NK-92 treated with Interleukin-12 subunit alpha and Interleukin-12 subunit beta, amount 100 ng/mL, for 24 hours (cell line): ENCODE measurements around the gene ARFRP1.

Experiments
- DNase-seq: peaks from one replicate; lab custom pipeline; 2025; lab: John Stamatoyannopoulos, UW

ARFRP1 gene

GRCh38 chr20:63701329-63702035, 6.3 kb downstream of the ARFRP1 start:
- no peak for DNase-seq

GRCh38 chr20:63701051-63701328, 6.8 kb downstream of the ARFRP1 start:
- DNase-seq, result no peak

- no peak for DNase-seq
These were observed 7.4 kb downstream of the ARFRP1 start for GRCh38 chr20:63700199-63701050.

- no peak for DNase-seq
These were observed 8.1 kb downstream of the ARFRP1 start for GRCh38 chr20:63699466-63700198.

- no peak for DNase-seq
These were observed 8.9 kb downstream of the ARFRP1 start for GRCh38 chr20:63698739-63699465.

- DNase-seq, result no peak
These were observed 9.8 kb downstream of the ARFRP1 start for GRCh38 chr20:63697868-63698545.

GRCh38 chr20:63697357-63697867, 10.4 kb downstream of the ARFRP1 start:
- no peak for DNase-seq

- no peak for DNase-seq
These were observed 11.0 kb downstream of the ARFRP1 start, which contains the start of gene TNFRSF6B for GRCh38 chr20:63696628-63697356. Gene TNFRSF6B, plus strand, starts transcription at chr20:63696652. Its CDS starts 116 bp downstream, at chr20:63696768.

GRCh38 chr20:63696306-63696627, 11.5 kb downstream of the ARFRP1 start:
- DNase-seq, result no peak

GRCh38 chr20:63695424-63696305, 12.1 kb downstream of the ARFRP1 start:
- no peak for DNase-seq

GRCh38 chr20:63694584-63695423, 13.0 kb downstream of the ARFRP1 start:
- DNase-seq, result no peak

- DNase-seq, result no peak
These were observed 13.8 kb downstream of the ARFRP1 start for GRCh38 chr20:63693733-63694583.

- no peak for DNase-seq
These were observed 14.6 kb downstream of the ARFRP1 start for GRCh38 chr20:63693083-63693732.

- no peak for DNase-seq
These were observed 15.2 kb downstream of the ARFRP1 start for GRCh38 chr20:63692436-63693082.

- no peak for DNase-seq
These were observed 15.9 kb downstream of the ARFRP1 start for GRCh38 chr20:63691711-63692435.
